Kidney epithelial cell (primary cell): ENCODE results near the gene CYLD. TPM values are rescaled to one million over a fixed set of nuclear protein-coding genes. Genes with fewer than 3 reads are reported as not detected.

Experiments
- DNase-seq: peaks from one replicate; pipeline ENCODE4 v3.0.0-alpha.2; 2010; ENCODE audit warnings: low read depth
- H3K27me3 ChIP-seq: 2 replicates; pipeline ENCODE4 v1.6.0; 2011; ENCODE audit warnings: low read length; ENCODE audit not compliant: control insufficient read depth, insufficient read depth
- H3K36me3 ChIP-seq: 2 replicates; pipeline ENCODE4 v1.5.1; 2011; ENCODE audit warnings: low read length; ENCODE audit not compliant: control insufficient read depth, insufficient read depth
- H3K4me3 ChIP-seq: 2 replicates; pipeline ENCODE4 v1.5.1; 2011; ENCODE audit warnings: low read depth, mild to moderate bottlenecking, control low read depth, low read length
- total RNA-seq: library from RNA; depleted of rRNA; stranded (reverse); fragments of >200 nt; gene quantifications from 2 replicates; pipeline ENCODE4 v1.2.3, GENCODE V29; 2015
- TF ChIP-seq, protein P1 (sequence below): IDR thresholded peaks from 2 replicates; pipeline ENCODE4 v1.5.1; 2011; ENCODE audit warnings: mild to moderate bottlenecking, moderate library complexity, low read length, control low read depth, inconsistent platforms; ENCODE audit not compliant: insufficient read depth, poor library complexity, severe bottlenecking

CYLD gene
- total RNA-seq, 1 donor from 2014 or later = 21.5 TPM

DNA sequence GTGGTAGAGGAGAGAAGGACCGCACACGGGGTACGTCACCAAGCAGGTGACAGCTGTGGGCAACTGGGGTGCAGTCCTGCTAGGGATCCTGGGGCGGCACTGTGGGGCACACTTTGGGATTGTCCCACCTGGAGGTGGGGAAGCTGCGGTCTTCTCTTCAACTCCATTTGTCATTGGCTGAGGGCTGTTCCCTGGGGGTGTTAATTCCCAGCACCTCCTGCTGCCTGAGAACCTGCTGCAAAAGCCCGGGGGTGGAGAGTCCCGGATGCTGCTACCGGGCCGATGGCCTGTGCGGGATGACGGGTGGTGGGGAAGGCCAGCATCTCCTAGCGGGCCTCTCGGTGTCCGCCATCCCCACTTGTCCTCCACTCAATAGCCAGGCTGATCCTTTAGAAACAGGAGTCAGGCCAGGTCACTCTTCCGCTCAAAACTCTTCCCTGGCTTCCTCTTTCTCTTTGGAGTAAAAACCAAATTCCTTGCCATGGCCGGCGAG, 100.2 kb downstream of the CYLD start:
- DNase-seq = no peak
- Histone ChIP-seq H3K36me3 (no peaks in the 10 kb centered on the region), H3K4me3 (no peak overlapping the region), H3K27me3 (peaks cover 9% of the 10 kb centered on the region)
- TF ChIP-seq, protein P1, sequence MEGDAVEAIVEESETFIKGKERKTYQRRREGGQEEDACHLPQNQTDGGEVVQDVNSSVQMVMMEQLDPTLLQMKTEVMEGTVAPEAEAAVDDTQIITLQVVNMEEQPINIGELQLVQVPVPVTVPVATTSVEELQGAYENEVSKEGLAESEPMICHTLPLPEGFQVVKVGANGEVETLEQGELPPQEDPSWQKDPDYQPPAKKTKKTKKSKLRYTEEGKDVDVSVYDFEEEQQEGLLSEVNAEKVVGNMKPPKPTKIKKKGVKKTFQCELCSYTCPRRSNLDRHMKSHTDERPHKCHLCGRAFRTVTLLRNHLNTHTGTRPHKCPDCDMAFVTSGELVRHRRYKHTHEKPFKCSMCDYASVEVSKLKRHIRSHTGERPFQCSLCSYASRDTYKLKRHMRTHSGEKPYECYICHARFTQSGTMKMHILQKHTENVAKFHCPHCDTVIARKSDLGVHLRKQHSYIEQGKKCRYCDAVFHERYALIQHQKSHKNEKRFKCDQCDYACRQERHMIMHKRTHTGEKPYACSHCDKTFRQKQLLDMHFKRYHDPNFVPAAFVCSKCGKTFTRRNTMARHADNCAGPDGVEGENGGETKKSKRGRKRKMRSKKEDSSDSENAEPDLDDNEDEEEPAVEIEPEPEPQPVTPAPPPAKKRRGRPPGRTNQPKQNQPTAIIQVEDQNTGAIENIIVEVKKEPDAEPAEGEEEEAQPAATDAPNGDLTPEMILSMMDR = no peak

DNA sequence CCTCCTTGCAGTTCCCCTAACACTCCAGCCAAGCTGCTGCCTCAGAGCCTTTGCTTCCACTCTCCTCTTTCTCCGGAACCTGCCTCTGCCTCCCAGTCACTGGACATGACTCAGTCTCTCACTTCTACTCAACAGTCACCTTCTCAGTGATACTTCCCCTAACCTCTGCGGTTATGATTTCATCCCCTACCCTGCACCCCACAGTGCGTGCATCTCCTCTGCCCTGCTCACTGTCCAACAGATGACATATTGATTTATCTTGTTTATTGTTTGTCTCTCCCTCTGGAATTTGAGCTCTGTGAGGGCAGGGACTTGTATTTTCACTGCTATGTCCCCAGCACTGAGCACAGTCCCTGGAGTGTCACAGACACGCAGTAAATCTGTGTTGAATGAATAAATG, 100.7 kb downstream of the CYLD start:
- no peak for DNase-seq
- peaks cover 9% of the 10 kb centered on the region for H3K27me3 ChIP-seq
- TF ChIP-seq, protein P1 = no peak
- no peak overlapping the region for H3K4me3 ChIP-seq
- H3K36me3 ChIP-seq = no peaks in the 10 kb centered on the region

DNA sequence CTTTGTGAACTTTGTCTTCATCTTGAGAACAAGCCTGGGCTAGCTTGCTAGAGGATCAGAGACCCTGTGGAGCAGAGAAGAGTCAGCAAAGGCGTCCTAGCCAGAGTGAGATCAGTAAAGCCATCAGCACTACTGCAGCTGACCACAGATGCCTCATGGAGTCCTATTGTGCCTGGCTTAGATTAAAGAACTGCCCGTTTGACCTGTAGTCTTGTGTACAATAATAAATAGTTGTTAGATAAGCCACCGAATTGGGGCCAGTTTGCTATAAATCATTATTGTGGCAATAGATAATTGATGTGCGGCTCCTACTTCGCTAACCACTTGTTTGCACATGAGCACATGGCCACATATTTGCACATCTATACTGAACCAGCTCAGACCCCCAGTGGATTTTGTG, 103.0 kb downstream of the CYLD start:
- TF ChIP-seq, protein P1 = no peak
- no peak overlapping the region for H3K4me3 ChIP-seq
- peaks cover 9% of the 10 kb centered on the region for H3K27me3 ChIP-seq
- DNase-seq = no peak
- H3K36me3 ChIP-seq = no peaks in the 10 kb centered on the region

DNA sequence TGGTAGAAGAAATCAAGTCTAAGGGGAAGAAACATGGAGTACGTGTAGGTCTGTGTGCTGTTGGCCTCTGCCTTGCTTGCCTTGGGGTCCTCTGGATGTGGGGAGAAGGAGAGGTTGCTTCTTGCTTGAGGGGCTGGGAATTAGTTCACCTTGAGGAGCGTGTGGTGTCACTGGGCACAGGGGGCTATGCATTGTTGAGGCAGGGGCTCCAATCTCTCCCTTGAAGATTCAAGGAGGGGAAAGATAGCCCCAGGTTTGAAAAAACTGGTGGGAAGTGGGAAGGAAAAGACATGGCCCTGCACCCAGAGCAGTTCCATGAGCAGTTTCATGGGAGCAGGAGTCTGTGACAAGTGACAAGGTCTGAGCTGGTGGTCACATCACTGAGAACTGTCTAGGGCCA, 103.4 kb downstream of the CYLD start:
- H3K27me3 ChIP-seq = peaks cover 9% of the 10 kb centered on the region
- H3K4me3 ChIP-seq = no peak overlapping the region
- no peak for DNase-seq
- H3K36me3 ChIP-seq = no peaks in the 10 kb centered on the region
- TF ChIP-seq, protein P1 = no peak

DNA sequence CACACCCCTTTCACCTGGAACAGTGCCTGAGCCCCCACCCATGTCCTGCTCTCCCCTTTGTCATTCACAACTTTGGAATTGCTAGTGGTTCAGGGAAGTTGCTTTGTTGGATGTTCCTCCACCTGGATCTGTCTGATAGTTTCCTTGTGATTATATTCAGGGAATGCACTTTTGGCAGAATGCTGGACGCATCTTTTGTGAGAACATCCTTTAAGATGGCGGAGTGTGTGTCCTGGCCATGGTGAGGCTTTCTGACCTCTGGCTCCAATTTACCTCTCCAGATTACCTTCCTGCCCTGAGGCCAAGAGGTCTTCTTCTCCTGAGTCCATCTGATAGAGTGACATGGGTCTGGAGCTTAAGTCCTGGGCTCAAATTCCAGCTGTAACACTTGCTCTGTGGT, 104.6 kb downstream of the CYLD start:
- no peak overlapping the region for H3K4me3 ChIP-seq
- no peak for DNase-seq
- TF ChIP-seq, protein P1 = no peak
- peaks cover 3% of the 10 kb centered on the region for H3K27me3 ChIP-seq
- H3K36me3 ChIP-seq = no peaks in the 10 kb centered on the region

DNA sequence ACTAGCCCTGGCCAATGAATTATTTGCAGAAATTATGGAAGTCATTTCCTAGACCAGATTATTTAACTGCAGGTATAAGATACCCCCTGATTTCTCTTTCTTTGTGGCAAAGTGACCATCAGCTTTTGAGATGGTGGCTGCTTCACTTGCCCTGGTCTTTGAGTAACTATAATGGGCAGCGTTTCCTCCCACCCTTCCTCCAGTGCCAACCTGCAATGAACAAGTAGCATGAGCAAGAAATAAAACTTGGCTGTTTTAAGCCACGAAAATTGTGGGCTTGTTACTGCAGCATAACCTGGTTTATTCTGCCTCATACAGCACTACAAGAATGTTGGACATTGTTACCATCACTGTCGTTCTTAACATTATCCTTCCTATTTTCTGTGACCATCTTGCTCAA, 105.3 kb downstream of the CYLD start:
- Histone ChIP-seq H3K27me3 (peaks cover 2% of the 10 kb centered on the region), H3K36me3 (no peaks in the 10 kb centered on the region), H3K4me3 (no peak overlapping the region)
- TF ChIP-seq, protein P1 = no peak
- DNase-seq = no peak
